Activated CD4-positive, alpha-beta memory T cell treated with anti-CD3 and anti-CD28 coated beads, Interleukin-2, amount 10 ng/mL, durations not matched to agents 7 days and 5 days (primary cell): Measurements from ENCODE around the gene CYP46A1. TPM values are rescaled to one million over a fixed set of nuclear protein-coding genes. Genes with fewer than 3 reads are reported as not detected.
A peak's percentile ranks its signal among the peaks of the same experiment; 100 is the strongest.

Experiments
- CTCF ChIA-PET: fragments of 350-600 bp; sonication (Branson Sonifier 250); formaldehyde crosslinking; loops from one replicate; lab custom pipeline; 2021; ENCODE audit warnings: antibody characterized with exemption, inconsistent platforms; lab: Charles Lee
- POLR2A ChIA-PET: fragments of 350-600 bp; sonication (Branson Sonifier 250); formaldehyde crosslinking; loops from one replicate; lab custom pipeline; 2021; ENCODE audit warnings: antibody characterized with exemption; lab: Charles Lee
- DNase-seq: peaks from one replicate; pipeline ENCODE4 v3.0.0-alpha.2; 2020
- H3K27ac Mint-ChIP-seq: one replicate; pipeline ENCODE4 v1.8.0; 2021; ENCODE audit warnings: mild to moderate bottlenecking, mixed read lengths
- H3K27me3 Mint-ChIP-seq: one replicate; pipeline ENCODE4 v1.8.0; 2021; ENCODE audit warnings: mixed read lengths
- H3K36me3 Mint-ChIP-seq: one replicate; pipeline ENCODE4 v1.8.0; 2021; ENCODE audit warnings: low read depth, mixed read lengths
- H3K4me1 Mint-ChIP-seq: one replicate; pipeline ENCODE4 v1.8.0; 2021; ENCODE audit warnings: mixed read lengths
- H3K4me3 Mint-ChIP-seq: one replicate; pipeline ENCODE4 v1.8.0; 2021; ENCODE audit warnings: mild to moderate bottlenecking, mixed read lengths
- H3K9me3 Mint-ChIP-seq: one replicate; pipeline ENCODE4 v1.8.0; 2021; ENCODE audit warnings: mixed read lengths
- total RNA-seq, 2 experiments: library from RNA; stranded (reverse); gene quantifications; one replicate each; pipeline ENCODE4 v1.2.3, GENCODE V29; 2021

Gene CYP46A1
- total RNA-seq, 2 experiments from 2014 or later: 0.13 to 0.23 TPM

DNA sequence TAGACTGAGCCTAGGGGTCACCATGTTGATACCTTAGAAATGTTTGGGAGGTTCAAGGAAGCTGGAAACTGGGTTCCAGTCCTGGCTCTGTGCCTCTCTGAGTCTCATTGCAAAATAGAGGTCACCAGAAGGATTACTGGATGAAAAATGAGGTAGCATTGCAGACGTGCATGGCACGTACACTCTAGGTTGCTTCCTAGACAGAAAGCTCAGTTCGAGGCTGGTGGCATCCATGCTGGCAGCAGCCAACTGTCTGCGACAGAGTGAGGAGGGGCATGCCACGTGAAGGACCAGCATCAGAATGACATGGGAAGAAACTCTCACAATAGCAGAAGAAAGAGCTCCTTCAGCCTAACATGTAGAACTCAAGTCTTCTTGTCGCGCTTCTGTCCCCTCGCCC lies 4.6 kb upstream of the CYP46A1 start:
- H3K36me3 Mint-ChIP-seq: peaks cover 4% of the 10 kb centered on the region
- peaks cover 22% of the 10 kb centered on the region for H3K4me1 Mint-ChIP-seq
- DNase-seq: no peak
- no peak overlapping the region for H3K4me3 Mint-ChIP-seq
- H3K27ac Mint-ChIP-seq: no peak overlapping the region
- ChIA-PET POLR2A (interaction anchor here (0.6 kb wide), 1 partner anchor 201 kb away, joined by 3 read pairs; no protein-coding TSS in a partner anchor), CTCF (interaction anchor here (1.3 to 1.5 kb wide), 3 partner anchors 9 to 513 kb away, joined by 3 to 4 read pairs (median 3); no protein-coding TSS in a partner anchor)
- peaks cover 3% of the 10 kb centered on the region for H3K27me3 Mint-ChIP-seq
- peaks cover 7% of the 10 kb centered on the region for H3K9me3 Mint-ChIP-seq

DNA sequence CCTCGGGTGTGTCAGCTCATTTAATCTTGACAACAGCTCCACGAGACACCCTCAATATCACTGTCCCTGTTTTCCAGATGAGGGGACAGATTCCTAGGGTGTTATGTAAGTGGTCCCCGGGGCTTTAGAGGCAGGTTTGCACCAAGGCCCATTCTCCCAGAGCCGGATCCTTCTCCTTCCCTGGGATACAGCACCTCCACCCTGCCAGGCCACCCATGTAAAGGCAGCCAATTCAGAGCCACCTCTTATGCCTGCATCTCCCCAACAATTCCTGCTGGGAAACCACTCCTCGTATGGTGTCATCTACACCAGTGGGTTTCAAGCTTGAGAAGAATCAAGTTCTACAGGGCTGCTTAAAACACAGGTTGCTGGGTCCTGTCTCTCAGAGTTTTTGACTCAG lies 4.1 kb upstream of the CYP46A1 start:
- H3K4me1 Mint-ChIP-seq: peaks cover 22% of the 10 kb centered on the region
- H3K27ac Mint-ChIP-seq: no peak overlapping the region
- peaks cover 3% of the 10 kb centered on the region for H3K27me3 Mint-ChIP-seq
- ChIA-PET CTCF (interaction anchor here (1.3 to 1.5 kb wide), 2 partner anchors 19 to 513 kb away, joined by 3 read pairs; no protein-coding TSS in a partner anchor), POLR2A (interaction anchor here (0.6 kb wide), 1 partner anchor 201 kb away, joined by 3 read pairs; no protein-coding TSS in a partner anchor)
- no peak for DNase-seq
- H3K9me3 Mint-ChIP-seq: peaks cover 7% of the 10 kb centered on the region
- no peak overlapping the region for H3K4me3 Mint-ChIP-seq
- H3K36me3 Mint-ChIP-seq: peaks cover 4% of the 10 kb centered on the region

DNA sequence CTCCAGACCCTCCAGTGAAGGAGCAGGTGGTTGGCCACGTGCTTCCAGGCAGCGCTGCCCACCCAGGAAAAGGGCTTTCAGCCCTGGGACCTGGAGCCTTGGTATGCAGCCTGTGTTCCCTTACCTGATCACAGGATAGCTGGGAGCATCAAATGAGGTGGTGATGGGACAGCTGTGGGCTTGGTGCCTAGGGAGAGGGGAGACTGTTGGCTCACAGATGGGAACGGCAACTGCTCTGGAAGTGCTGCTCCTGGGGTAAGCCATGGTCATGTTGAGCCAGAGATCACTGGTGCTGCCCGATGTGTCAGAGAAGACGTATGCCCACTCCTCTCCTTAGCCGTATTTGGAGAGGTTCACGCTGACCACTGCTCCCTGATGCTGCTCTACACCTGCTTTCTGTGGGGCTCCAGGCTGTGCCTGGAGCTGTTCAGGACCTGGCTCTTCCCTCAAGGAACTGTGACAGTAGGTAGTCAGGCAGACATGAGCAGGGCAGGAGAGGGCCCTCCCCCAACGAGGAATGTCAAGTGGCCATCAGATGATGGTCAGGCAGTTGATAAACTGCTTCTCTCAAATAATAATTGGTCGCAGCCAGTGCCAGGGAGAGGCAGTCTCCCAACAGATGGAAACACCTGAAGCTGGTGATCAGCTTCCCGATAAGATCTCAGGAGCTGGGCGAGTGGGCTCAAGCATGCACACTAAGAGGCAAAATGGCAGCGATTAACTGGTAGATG lies 2.8 kb upstream of the CYP46A1 start:
- Mint-ChIP-seq H3K4me3 (no peak overlapping the region), H3K9me3 (peaks cover 7% of the 10 kb centered on the region), H3K36me3 (peaks cover 4% of the 10 kb centered on the region), H3K27ac (no peak overlapping the region), H3K4me1 (peaks cover 19% of the 10 kb centered on the region), H3K27me3 (peaks cover 11% of the 10 kb centered on the region)
- CTCF ChIA-PET: interaction anchor here (1.3 to 1.5 kb wide), 2 partner anchors 20 to 512 kb away, joined by 3 read pairs; no protein-coding TSS in a partner anchor
- DNase-seq: no peak
- POLR2A ChIA-PET: no interaction called here

DNA sequence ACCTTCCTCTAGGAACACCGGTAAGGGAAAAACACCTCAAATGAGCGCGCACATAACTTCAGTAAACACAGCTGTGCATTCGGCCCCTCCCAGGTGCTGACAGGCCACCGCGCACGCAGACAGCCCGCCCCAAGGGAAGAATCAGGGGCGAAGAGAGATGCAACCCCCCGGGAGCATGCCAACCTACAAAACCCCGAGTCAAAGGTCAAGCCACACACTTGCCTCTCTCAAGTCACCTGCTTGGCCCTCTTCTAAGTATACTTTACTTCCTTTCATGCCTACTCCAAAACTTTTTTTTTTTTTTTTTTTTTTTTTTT lies 2.3 kb upstream of the CYP46A1 start:
- Mint-ChIP-seq H3K4me1 (peaks cover 14% of the 10 kb centered on the region), H3K9me3 (peaks cover 7% of the 10 kb centered on the region), H3K27ac (no peak overlapping the region), H3K4me3 (peak overlapping the region; percentile 30), H3K27me3 (peaks cover 15% of the 10 kb centered on the region), H3K36me3 (peaks cover 4% of the 10 kb centered on the region)
- POLR2A ChIA-PET: no interaction called here
- CTCF ChIA-PET: interaction anchor here (0.6 kb wide), 1 partner anchor 236 kb away, joined by 4 read pairs; no protein-coding TSS in a partner anchor
- DNase-seq: no peak

DNA sequence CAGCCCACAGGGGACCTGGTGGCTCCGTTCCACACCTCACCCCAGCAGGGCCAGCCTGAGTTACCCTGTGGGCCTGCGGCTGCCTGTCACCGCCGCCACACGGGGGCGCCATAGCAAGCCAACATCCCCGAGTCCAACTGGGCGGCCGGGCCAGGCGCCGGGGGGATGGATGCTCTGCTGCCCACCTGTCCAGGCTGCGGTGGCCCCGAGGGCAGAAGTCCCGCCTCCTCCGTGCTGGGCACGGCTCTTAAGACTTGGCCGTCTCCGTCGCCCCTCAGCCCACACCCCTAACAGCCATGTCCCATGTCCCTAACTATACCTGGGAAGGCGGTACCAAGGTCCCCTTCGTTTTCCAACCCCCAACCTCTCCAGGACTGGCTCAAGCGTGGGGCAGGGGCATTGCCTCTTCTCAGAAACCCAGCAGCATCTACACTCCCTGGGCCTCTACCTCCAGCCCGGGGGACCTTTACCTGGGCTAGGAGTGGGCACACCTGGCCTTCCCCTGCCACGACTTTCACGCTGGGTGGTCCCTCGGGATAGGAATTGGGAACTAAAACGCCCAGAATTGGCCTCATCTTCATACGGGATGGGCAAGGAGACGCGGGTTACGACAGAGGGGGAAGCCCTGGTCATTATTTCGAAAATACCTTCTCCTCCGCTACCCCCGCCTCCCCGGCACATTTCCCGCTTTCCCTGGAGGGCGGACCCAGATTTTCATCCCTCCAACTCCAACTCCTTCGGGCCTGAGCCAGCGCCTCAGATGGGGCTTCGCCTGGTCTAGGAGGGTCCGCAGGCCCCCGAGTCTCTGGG lies 1.1 kb upstream of the CYP46A1 start:
- CTCF ChIA-PET: interaction anchor here (0.9 to 1.6 kb wide), 6 partner anchors 11 to 110 kb away, joined by 3 to 4 read pairs (median 3); partner anchors contain the start of gene EML1
- Mint-ChIP-seq H3K9me3 (peaks cover 6% of the 10 kb centered on the region), H3K4me3 (peak overlapping the region; percentile 86), H3K27ac (peak overlapping the region; percentile 82), H3K27me3 (peaks cover 22% of the 10 kb centered on the region), H3K4me1 (peaks cover 7% of the 10 kb centered on the region), H3K36me3 (peaks cover under 1% of the 10 kb centered on the region)
- POLR2A ChIA-PET: interaction anchor here (0.9 to 1.0 kb wide), 2 partner anchors 16 to 78 kb away, joined by 4 to 5 read pairs; no protein-coding TSS in a partner anchor
- DNase-seq: peak; percentile 86

DNA sequence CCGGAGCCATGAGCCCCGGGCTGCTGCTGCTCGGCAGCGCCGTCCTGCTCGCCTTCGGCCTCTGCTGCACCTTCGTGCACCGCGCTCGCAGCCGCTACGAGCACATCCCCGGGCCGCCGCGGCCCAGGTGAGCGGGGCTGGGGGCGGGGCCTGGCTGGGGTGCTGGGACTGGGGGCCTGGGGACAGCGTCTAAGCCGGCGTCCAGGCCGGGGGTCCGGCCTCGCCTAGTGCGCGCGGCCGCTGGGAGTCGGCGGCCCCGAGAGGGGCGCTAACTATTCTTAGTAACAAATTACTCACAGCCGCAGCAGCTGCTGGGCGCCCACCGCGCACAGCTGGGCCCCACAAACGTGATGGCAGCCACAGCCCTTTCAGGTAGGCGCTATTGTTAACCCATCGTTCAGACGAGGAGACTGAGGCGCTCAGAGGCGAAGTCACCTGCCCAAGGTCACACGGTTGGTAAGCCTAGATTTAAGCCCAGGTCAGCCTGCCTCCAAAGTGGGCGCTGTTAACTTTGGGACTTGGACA lies 374 bp downstream of the CYP46A1 start:
- no peaks in the 10 kb centered on the region for H3K36me3 Mint-ChIP-seq
- peaks cover 35% of the 10 kb centered on the region for H3K27me3 Mint-ChIP-seq
- ChIA-PET POLR2A (interaction anchor here (0.7 to 1.2 kb wide), 8 partner anchors 13 to 204 kb away, joined by 3 to 6 read pairs (median 4); partner anchors contain the start of genes CCDC85C and SETD3), CTCF (interaction anchor here (0.6 to 1.6 kb wide), 11 partner anchors 10 to 262 kb away, joined by 3 read pairs; partner anchors contain the start of gene EML1)
- no peaks in the 10 kb centered on the region for H3K9me3 Mint-ChIP-seq
- no peak overlapping the region for H3K27ac Mint-ChIP-seq
- peaks cover 17% of the 10 kb centered on the region for H3K4me1 Mint-ChIP-seq
- no peak overlapping the region for H3K4me3 Mint-ChIP-seq
- no peak for DNase-seq

DNA sequence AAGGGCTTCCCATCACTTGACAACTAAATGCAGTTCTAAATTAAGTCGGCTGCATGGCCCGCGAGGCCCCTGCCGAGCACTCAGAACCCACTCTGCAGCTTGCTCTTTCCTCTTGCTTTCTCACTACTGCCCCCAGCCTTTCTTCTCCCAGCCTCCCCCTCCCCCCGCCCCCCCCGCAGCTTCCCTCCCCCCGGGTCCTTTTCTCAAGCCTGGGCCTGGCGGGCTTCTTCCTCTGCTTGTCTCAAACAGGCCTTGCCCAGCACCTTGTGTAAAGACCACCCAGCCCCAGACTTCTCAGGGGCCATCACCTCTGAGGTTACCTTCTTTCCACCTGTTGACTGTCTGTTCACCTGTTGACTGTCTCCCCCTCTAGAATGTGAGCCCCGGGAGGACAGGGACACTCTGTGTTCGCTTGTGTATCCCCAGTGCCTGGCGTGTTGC lies 1.1 kb downstream of the CYP46A1 start:
- no peaks in the 10 kb centered on the region for H3K36me3 Mint-ChIP-seq
- H3K4me3 Mint-ChIP-seq: peak overlapping the region; percentile 41
- H3K9me3 Mint-ChIP-seq: no peaks in the 10 kb centered on the region
- no peak for DNase-seq
- ChIA-PET POLR2A (no interaction called here), CTCF (no interaction called here)
- H3K27me3 Mint-ChIP-seq: peaks cover 42% of the 10 kb centered on the region
- H3K4me1 Mint-ChIP-seq: peaks cover 17% of the 10 kb centered on the region
- no peak overlapping the region for H3K27ac Mint-ChIP-seq

DNA sequence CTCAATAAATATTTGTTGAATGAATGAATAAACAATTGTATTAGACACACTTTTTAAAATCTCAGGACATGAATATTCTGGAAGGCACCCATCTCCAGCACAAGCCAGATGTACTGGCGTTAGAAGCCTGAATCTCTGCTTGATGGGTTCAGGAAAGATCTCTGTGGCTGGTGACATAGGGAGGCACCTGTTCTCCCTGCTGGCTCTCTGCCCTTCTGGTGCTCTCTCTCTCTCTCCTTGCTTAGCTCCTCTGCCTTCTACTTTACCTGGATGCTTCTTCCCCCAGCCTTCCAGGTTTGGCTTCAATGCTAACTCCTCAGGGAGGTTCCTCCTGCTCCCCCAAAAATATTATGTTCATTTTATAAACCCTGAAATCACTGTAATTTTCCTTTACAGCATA lies 1.5 kb downstream of the CYP46A1 start:
- peaks cover 43% of the 10 kb centered on the region for H3K27me3 Mint-ChIP-seq
- peak overlapping the region; percentile 41 for H3K4me3 Mint-ChIP-seq
- H3K27ac Mint-ChIP-seq: no peak overlapping the region
- POLR2A ChIA-PET: no interaction called here
- CTCF ChIA-PET: no interaction called here
- no peaks in the 10 kb centered on the region for H3K9me3 Mint-ChIP-seq
- no peak for DNase-seq
- H3K4me1 Mint-ChIP-seq: peaks cover 17% of the 10 kb centered on the region
- H3K36me3 Mint-ChIP-seq: no peaks in the 10 kb centered on the region

DNA sequence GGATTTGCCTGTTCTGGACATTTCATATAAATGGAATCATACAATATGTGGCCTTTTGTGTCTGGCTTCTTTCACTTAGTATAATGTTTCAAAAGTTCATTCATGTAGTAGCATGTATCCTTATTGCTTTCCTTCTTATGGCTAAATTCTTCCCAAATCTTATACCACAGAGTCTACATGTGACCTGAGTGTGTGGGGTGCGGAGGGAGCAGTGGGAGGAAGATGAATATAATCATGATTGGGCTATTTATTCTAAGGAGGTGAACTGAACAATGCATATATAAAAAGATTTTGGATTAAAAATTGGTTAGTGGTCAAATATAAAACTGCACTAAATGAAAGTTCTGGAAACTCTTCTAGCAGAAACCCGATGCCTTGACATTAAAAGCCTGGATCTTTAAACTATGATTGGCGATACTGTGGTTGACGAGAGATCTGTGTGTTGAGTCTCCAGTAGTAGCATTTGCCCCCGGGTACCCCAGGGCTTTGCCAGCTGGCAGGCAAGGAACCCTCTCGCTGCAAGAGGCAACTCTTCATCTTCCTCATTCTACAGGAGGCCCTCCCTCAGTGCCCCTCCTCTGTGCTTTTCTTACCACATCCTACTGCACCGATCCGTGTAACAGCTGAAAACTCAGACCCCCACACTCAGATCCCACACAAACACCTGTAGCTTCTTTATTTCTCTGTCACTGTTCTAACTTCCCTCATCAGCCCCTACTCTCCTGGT lies 2.6 kb downstream of the CYP46A1 start:
- POLR2A ChIA-PET: no interaction called here

DNA sequence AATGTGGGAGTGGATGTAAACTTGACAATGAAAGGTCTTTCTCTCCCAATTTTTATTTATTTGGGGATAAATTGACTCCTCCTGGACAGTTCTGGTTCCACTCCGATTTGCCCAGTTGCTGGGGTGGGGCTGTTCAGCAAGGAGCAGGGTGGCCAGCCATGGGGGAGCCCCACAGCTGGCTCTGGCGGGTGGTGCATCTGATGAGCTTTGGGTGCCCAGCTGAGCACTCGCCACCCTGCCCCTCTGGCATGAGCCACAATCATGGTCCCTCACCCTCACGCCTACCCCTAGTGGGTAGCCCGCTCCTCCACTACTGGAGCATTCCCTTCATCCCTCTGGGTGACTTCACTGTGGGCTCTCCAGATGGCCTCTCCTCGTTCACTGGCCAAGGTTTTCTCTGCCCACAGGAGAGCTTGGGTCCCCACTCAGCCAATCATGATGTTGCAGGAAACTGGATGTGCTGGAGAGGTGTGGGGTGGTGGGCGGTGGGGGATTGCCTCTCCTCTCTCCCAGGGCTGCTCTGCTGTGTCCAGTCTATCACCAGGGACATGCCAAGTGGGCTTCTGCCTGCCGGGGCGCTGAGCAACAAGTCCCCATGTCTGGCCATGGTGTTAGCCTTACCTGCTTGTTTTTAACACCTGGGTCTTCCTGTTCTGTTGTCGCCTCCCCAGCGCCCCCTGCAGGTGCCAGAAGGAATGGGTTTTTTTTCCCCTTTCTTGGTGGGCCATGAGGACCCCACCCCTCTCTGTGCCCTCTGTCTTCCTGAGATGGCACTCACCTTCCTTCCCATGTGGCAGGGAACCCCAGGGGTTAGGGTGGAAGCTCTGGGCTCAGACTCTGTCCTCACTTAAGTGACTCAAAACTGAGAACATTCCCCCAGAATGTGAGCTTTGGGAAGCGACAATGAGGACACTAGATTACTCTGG lies 3.4 kb downstream of the CYP46A1 start:
- ChIA-PET POLR2A (no interaction called here), CTCF (interaction anchor here (0.5 to 1.4 kb wide), 6 partner anchors 9 to 145 kb away, joined by 3 to 4 read pairs (median 3); no protein-coding TSS in a partner anchor)
- H3K4me1 Mint-ChIP-seq: peaks cover 16% of the 10 kb centered on the region
- no peaks in the 10 kb centered on the region for H3K36me3 Mint-ChIP-seq
- H3K27ac Mint-ChIP-seq: no peak overlapping the region
- H3K27me3 Mint-ChIP-seq: peaks cover 50% of the 10 kb centered on the region
- no peaks in the 10 kb centered on the region for H3K9me3 Mint-ChIP-seq
- DNase-seq: peak; percentile 35
- H3K4me3 Mint-ChIP-seq: no peak overlapping the region

More for the DNA sequence above, 2.6 kb downstream of the CYP46A1 start:
- peaks cover 48% of the 10 kb centered on the region for H3K27me3 Mint-ChIP-seq
- H3K4me1 Mint-ChIP-seq: peaks cover 17% of the 10 kb centered on the region
- H3K27ac Mint-ChIP-seq: no peak overlapping the region
- CTCF ChIA-PET: interaction anchor here (0.8 kb wide), 1 partner anchor 11 kb away, joined by 3 read pairs; no protein-coding TSS in a partner anchor
- DNase-seq: peak; percentile 14
- H3K9me3 Mint-ChIP-seq: no peaks in the 10 kb centered on the region
- H3K4me3 Mint-ChIP-seq: no peak overlapping the region
- H3K36me3 Mint-ChIP-seq: no peaks in the 10 kb centered on the region

DNA sequence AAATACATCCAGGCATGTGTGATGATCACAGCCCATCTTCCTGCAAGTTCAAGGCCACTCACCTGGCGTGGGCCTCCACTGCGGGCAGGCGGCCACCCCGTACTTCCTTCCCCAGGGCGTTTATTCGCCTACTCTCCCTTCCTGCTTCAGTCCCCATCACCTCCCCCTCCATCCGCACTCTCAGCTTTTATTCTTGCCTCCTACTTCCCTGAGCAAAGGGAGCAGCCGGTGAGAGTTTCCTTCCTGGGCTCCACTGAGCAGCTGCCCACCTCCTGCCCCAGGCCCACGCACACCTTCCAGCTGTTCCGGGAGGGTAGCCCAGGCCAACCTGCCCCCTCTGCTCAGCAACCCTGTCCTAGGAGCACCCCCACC lies 4.1 kb downstream of the CYP46A1 start:
- peaks cover 14% of the 10 kb centered on the region for H3K4me1 Mint-ChIP-seq
- no peaks in the 10 kb centered on the region for H3K36me3 Mint-ChIP-seq
- POLR2A ChIA-PET: no interaction called here
- DNase-seq: peak; percentile 9
- CTCF ChIA-PET: interaction anchor here (0.5 to 1.4 kb wide), 5 partner anchors 9 to 144 kb away, joined by 3 to 4 read pairs (median 3); no protein-coding TSS in a partner anchor
- no peak overlapping the region for H3K4me3 Mint-ChIP-seq
- no peak overlapping the region for H3K27ac Mint-ChIP-seq
- peaks cover 50% of the 10 kb centered on the region for H3K27me3 Mint-ChIP-seq
- no peaks in the 10 kb centered on the region for H3K9me3 Mint-ChIP-seq
